HepG2 (cell line): Measurements from ENCODE around the gene STK38L. TPM values are rescaled to one million over a fixed set of nuclear protein-coding genes. Genes with fewer than 3 reads are reported as not detected.

Experiments used
- E2F2 ChIP-seq: sonication (generic); formaldehyde crosslinking; IDR thresholded peaks from 2 replicates; pipeline ENCODE4 v1.4.0; 2020; ENCODE audit warnings: missing genetic modification reagents, borderline replicate concordance
- ELF4 ChIP-seq: sonication (generic); formaldehyde crosslinking; IDR thresholded peaks from 2 replicates; pipeline ENCODE4 v1.5.0; 2020; ENCODE audit warnings: missing genetic modification reagents, mild to moderate bottlenecking, moderate library complexity, borderline replicate concordance
- ELK4 ChIP-seq: sonication (generic); formaldehyde crosslinking; IDR thresholded peaks from 2 replicates; pipeline ENCODE4 v1.9.0; 2021; ENCODE audit warnings: missing genetic modification reagents, borderline replicate concordance
- FUBP1 ChIP-seq: sonication (generic); formaldehyde crosslinking; IDR thresholded peaks from 2 replicates; pipeline ENCODE4 v1.5.1; 2020; ENCODE audit warnings: missing genetic modification reagents, mild to moderate bottlenecking, borderline replicate concordance
- HNRNPK ChIP-seq: fragments of 200-400 bp; formaldehyde crosslinking; IDR thresholded peaks from 2 replicates; pipeline ENCODE4 v1.6.1; 2018; ENCODE audit warnings: low read length, low read depth, moderate library complexity, mild to moderate bottlenecking; ENCODE audit not compliant: poor library complexity, severe bottlenecking
- SNAPC4 ChIP-seq: sonication (generic); formaldehyde crosslinking; IDR thresholded peaks from 2 replicates; pipeline ENCODE4 v1.4.0; 2020; ENCODE audit warnings: mild to moderate bottlenecking, missing genetic modification reagents
- SPEN ChIP-seq: sonication (generic); formaldehyde crosslinking; IDR thresholded peaks from 2 replicates; pipeline ENCODE4 v1.5.1; 2020; ENCODE audit warnings: low read depth, mild to moderate bottlenecking, missing genetic modification reagents
- SRF ChIP-seq: IDR thresholded peaks from 2 replicates; pipeline ENCODE4 v1.6.1; 2011; ENCODE audit warnings: mild to moderate bottlenecking, low read depth, low read length, moderate library complexity
- THAP7 ChIP-seq: sonication (generic); formaldehyde crosslinking; IDR thresholded peaks from 2 replicates; pipeline ENCODE4 v1.8.1; 2023; ENCODE audit warnings: mild to moderate bottlenecking, missing genetic modification reagents
- XRCC5 ChIP-seq: fragments of 200-400 bp; formaldehyde crosslinking; optimal IDR thresholded peaks from 2 replicates; pipeline ENCODE3; 2017; ENCODE audit warnings: mild to moderate bottlenecking, low read length
- ZNF337 ChIP-seq: sonication (generic); formaldehyde crosslinking; IDR thresholded peaks from 2 replicates; pipeline ENCODE4 v1.5.1; 2020; ENCODE audit warnings: missing genetic modification reagents, low read depth, mild to moderate bottlenecking, borderline replicate concordance
- ZNF354B ChIP-seq: sonication (generic); formaldehyde crosslinking; IDR thresholded peaks from 2 replicates; pipeline ENCODE4 v1.8.0; 2022; ENCODE audit warnings: mild to moderate bottlenecking, missing genetic modification reagents
- ZNF367 ChIP-seq: sonication (generic); formaldehyde crosslinking; IDR thresholded peaks from 2 replicates; pipeline ENCODE4 v1.4.0; 2020; ENCODE audit warnings: missing genetic modification reagents, borderline replicate concordance
- ZNF414 ChIP-seq: sonication (generic); formaldehyde crosslinking; IDR thresholded peaks from 2 replicates; pipeline ENCODE4 v1.5.0; 2020; ENCODE audit warnings: missing genetic modification reagents
- ZNF644 ChIP-seq: IDR thresholded peaks from 2 replicates; pipeline ENCODE4 v1.6.1; 2016; ENCODE audit warnings: low read depth
- ZNF75D ChIP-seq: sonication (generic); formaldehyde crosslinking; IDR thresholded peaks from 2 replicates; pipeline ENCODE4 v1.8.1; 2023; ENCODE audit warnings: missing genetic modification reagents, mild to moderate bottlenecking, borderline replicate concordance
- polyA plus RNA-seq, 8 experiments: library from polyadenylated mRNA; depleted of rRNA in 3 of 8; stranded (reverse) in 7 of 8; unstranded in 1 of 8; fragments of >200 nt; fragmentation: Illumina TruSeq in 4 of 8; extraction: Trizol in 4 of 8; gene quantifications; 2 replicates each; pipeline versions ENCODE4 v1.2.1 to v1.2.3, GENCODE V29; 2011 to 2016; ENCODE audit warnings: low read depth in 4 of 8, missing spikeins in 1 of 8, mixed read lengths in 1 of 8; ENCODE audit not compliant: insufficient read depth in 1 of 8
- total RNA-seq, 5 experiments: library from RNA; depleted of rRNA; stranded (reverse); fragments of >200 nt; fragmentation: Illumina TruSeq; extraction: Trizol; gene quantifications; 2 replicates each; pipeline ENCODE4 v1.2.3, GENCODE V29; 2016; ENCODE audit warnings: low read depth in 1 of 5

STK38L gene
- total and polyA plus RNA-seq, 2 of the 13 experiments (the other 11 are each of a cell fraction or from before 2014, with no cell fraction given), result 6.1 to 26.4 TPM

- TF ChIP-seq THAP7 (CRISPR knock-in tag) (peak; percentile 87), ZNF644 (0 out of 2 replicates have a peak, but pooled peaks have one; percentile 17), E2F2 (CRISPR knock-in tag) (no peak), SNAPC4 (no peak), ZNF354B (0 out of 2 replicates have a peak, but pooled peaks have one; percentile 46), ELK4 (CRISPR knock-in tag) (no peak), ZNF75D (CRISPR knock-in tag) (no peak), SRF (peak; percentile 45; the same call in 1 of the 2 replicates), ELF4 (0 out of 2 replicates have a peak, but pooled peaks have one; percentile 5), HNRNPK (no peak), ZNF367 (CRISPR knock-in tag) (no peak), FUBP1 (CRISPR knock-in tag) (no peak), XRCC5 (peak; percentile 48), SPEN (peak; percentile 76), ZNF337 (CRISPR knock-in tag) (peak; percentile 53; the same call in 1 of the 2 replicates), ZNF414 (CRISPR knock-in tag) (no peak)
Observed at GRCh38 chr12:27213830-27214787, 30.0 kb upstream of the STK38L start (continued).
